ENCODE results near the gene CIRBP. TPM values are rescaled to one million over a fixed set of nuclear protein-coding genes. Genes with fewer than 3 reads are reported as not detected.
A peak's percentile ranks its signal among the peaks of the same experiment; 100 is the strongest.

Gene CIRBP
- total and polyA plus RNA-seq, 2 of the 13 experiments (the other 11 are each of a cell fraction or from before 2014, with no cell fraction given) = 133 to 140 TPM

DNA sequence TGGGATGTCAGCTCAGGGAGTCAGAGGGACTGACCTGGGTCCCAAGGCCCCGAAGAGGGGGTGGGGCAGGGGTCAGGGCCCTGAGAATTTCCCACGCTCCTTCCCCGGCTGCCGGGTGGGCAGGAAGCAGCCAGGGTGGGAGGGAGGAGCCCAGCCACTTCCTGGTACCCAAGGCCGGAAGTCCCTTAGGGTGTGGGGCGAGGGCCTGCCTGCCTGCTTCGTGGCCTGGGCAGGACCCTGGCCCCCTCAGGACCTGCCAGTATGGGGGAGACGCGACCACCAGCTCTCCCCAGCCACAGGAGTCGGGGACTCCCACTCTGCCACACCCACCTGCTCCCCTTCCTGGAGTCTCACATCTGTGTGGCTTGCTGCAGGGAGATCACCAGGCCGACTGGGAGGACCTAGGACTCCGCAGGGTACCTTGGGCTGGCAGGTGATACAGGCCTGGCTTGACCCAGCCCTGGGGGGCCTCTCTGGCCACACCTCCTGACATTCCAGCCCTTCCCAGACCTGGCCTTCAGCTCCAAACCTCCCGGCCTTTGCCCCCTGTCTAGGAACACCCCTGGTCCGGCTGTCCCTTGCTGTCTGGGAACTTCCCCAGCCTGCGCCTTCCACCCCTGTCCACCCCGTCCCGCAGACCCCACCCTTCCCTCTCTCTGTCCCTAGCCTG lies 9.8 kb upstream of the CIRBP start (continued):
- TF ChIP-seq CHD4 (IDR thresholded peaks at IDR 0.05; ENCODE audit: borderline replicate concordance, low read length) (no peak), SETDB1 (CRISPR knock-in tag; IDR thresholded peaks at IDR 0.05; ENCODE audit: borderline replicate concordance) (no peak), SKI (IDR thresholded peaks at IDR 0.05; ENCODE audit: partially characterized antibody) (peak; percentile 89), ZNF775 (CRISPR knock-in tag; IDR thresholded peaks at IDR 0.05; ENCODE audit: borderline replicate concordance) (no peak), PHB2 (IDR thresholded peaks at IDR 0.05; ENCODE audit: partially characterized antibody) (no peak), SMAD3 (CRISPR knock-in tag; IDR thresholded peaks at IDR 0.05) (no peak), RBM39 (IDR thresholded peaks at IDR 0.05; ENCODE audit: low read depth, low read length, poor library complexity, severe bottlenecking) (peak; percentile 86), ZBTB38 (CRISPR knock-in tag; IDR thresholded peaks at IDR 0.05) (peak; percentile 53; the same call in 1 of the 2 replicates), SMC3 (IDR thresholded peaks at IDR 0.05; ENCODE audit: low read length) (no peak), SRF (IDR thresholded peaks at IDR 0.05; ENCODE audit: low read depth, low read length) (no peak), E2F5 (CRISPR knock-in tag; conservative IDR thresholded peaks at IDR 0.05) (0 out of 2 replicates have a peak, but pooled peaks have one; percentile 17), DMTF1 (CRISPR knock-in tag; IDR thresholded peaks at IDR 0.05) (no peak)
- TF ChIP-seq, protein P1, sequence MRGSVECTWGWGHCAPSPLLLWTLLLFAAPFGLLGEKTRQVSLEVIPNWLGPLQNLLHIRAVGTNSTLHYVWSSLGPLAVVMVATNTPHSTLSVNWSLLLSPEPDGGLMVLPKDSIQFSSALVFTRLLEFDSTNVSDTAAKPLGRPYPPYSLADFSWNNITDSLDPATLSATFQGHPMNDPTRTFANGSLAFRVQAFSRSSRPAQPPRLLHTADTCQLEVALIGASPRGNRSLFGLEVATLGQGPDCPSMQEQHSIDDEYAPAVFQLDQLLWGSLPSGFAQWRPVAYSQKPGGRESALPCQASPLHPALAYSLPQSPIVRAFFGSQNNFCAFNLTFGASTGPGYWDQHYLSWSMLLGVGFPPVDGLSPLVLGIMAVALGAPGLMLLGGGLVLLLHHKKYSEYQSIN (CRISPR knock-in tag; IDR thresholded peaks at IDR 0.05; ENCODE audit: borderline replicate concordance) = no peak
- TF ChIP-seq, protein P2, sequence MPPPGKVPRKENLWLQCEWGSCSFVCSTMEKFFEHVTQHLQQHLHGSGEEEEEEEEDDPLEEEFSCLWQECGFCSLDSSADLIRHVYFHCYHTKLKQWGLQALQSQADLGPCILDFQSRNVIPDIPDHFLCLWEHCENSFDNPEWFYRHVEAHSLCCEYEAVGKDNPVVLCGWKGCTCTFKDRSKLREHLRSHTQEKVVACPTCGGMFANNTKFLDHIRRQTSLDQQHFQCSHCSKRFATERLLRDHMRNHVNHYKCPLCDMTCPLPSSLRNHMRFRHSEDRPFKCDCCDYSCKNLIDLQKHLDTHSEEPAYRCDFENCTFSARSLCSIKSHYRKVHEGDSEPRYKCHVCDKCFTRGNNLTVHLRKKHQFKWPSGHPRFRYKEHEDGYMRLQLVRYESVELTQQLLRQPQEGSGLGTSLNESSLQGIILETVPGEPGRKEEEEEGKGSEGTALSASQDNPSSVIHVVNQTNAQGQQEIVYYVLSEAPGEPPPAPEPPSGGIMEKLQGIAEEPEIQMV (CRISPR knock-in tag; IDR thresholded peaks at IDR 0.05; ENCODE audit: low read depth) = peak; percentile 69; the same call in 1 of the 2 replicates
- TF ChIP-seq, protein P3, sequence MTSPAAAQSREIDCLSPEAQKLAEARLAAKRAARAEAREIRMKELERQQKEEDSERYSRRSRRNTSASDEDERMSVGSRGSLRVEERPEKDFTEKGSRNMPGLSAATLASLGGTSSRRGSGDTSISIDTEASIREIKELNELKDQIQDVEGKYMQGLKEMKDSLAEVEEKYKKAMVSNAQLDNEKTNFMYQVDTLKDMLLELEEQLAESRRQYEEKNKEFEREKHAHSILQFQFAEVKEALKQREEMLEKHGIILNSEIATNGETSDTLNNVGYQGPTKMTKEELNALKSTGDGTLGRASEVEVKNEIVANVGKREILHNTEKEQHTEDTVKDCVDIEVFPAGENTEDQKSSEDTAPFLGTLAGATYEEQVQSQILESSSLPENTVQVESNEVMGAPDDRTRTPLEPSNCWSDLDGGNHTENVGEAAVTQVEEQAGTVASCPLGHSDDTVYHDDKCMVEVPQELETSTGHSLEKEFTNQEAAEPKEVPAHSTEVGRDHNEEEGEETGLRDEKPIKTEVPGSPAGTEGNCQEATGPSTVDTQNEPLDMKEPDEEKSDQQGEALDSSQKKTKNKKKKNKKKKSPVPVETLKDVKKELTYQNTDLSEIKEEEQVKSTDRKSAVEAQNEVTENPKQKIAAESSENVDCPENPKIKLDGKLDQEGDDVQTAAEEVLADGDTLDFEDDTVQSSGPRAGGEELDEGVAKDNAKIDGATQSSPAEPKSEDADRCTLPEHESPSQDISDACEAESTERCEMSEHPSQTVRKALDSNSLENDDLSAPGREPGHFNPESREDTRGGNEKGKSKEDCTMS (CRISPR knock-in tag; conservative IDR thresholded peaks at IDR 0.05) = no peak
- TF ChIP-seq, protein P4, sequence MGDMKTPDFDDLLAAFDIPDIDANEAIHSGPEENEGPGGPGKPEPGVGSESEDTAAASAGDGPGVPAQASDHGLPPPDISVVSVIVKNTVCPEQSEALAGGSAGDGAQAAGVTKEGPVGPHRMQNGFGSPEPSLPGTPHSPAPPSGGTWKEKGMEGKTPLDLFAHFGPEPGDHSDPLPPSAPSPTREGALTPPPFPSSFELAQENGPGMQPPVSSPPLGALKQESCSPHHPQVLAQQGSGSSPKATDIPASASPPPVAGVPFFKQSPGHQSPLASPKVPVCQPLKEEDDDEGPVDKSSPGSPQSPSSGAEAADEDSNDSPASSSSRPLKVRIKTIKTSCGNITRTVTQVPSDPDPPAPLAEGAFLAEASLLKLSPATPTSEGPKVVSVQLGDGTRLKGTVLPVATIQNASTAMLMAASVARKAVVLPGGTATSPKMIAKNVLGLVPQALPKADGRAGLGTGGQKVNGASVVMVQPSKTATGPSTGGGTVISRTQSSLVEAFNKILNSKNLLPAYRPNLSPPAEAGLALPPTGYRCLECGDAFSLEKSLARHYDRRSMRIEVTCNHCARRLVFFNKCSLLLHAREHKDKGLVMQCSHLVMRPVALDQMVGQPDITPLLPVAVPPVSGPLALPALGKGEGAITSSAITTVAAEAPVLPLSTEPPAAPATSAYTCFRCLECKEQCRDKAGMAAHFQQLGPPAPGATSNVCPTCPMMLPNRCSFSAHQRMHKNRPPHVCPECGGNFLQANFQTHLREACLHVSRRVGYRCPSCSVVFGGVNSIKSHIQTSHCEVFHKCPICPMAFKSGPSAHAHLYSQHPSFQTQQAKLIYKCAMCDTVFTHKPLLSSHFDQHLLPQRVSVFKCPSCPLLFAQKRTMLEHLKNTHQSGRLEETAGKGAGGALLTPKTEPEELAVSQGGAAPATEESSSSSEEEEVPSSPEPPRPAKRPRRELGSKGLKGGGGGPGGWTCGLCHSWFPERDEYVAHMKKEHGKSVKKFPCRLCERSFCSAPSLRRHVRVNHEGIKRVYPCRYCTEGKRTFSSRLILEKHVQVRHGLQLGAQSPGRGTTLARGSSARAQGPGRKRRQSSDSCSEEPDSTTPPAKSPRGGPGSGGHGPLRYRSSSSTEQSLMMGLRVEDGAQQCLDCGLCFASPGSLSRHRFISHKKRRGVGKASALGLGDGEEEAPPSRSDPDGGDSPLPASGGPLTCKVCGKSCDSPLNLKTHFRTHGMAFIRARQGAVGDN (CRISPR knock-in tag; IDR thresholded peaks at IDR 0.05) = peak; percentile 95

All from HepG2 (cell line).